H1 (cell line): ENCODE measurements around the gene ANO2. TPM values are rescaled to one million over a fixed set of nuclear protein-coding genes. Genes with fewer than 3 reads are reported as not detected.

ENCODE experiments used
- CTCF ChIA-PET: fragments of 300-600 bp; sonication (Branson Sonifier 250); formaldehyde crosslinking; loops from one replicate; lab custom pipeline; 2021; ENCODE audit not compliant: partially characterized antibody; lab: Charles Lee
- POLR2A ChIA-PET: fragments of 300-600 bp; sonication (Branson Sonifier 250); formaldehyde crosslinking; loops from one replicate; lab custom pipeline; 2021; ENCODE audit warnings: inconsistent platforms; ENCODE audit not compliant: partially characterized antibody; lab: Charles Lee
- DNase-seq, 2 experiments: peaks; one replicate each; pipeline versions ENCODE4 v3.0.0 to v3.0.0-alpha.2; 2010 to 2022; ENCODE audit warnings: low spot score in 2 of 2, low read depth in 1 of 2, mixed read lengths in 1 of 2
- FAIRE-seq: peaks from 2 replicates; lab custom pipeline; 2011; peaks lifted over from hg19 to GRCh38; lab: Jason Lieb, UNC
- H2AFZ ChIP-seq: 2 replicates; pipeline ENCODE4 v1.8.1; 2012; ENCODE audit warnings: low read length, inconsistent platforms
- H2AK5ac ChIP-seq: 2 replicates; pipeline ENCODE4 v1.6.1; 2013; ENCODE audit warnings: low read depth, low read length
- H2BK120ac ChIP-seq: replicated peaks from 2 replicates; pipeline ENCODE3; 2013; ENCODE audit warnings: low read depth, low read length, inconsistent platforms
- H2BK12ac ChIP-seq: 2 replicates; pipeline ENCODE4 v1.6.1; 2013; ENCODE audit warnings: low read depth, low read length
- H2BK15ac ChIP-seq: 2 replicates; pipeline ENCODE4 v1.6.1; 2013; ENCODE audit warnings: low read length
- H2BK20ac ChIP-seq: 2 replicates; pipeline ENCODE4 v1.6.1; 2013; ENCODE audit warnings: low read length
- H2BK5ac ChIP-seq: 2 replicates; pipeline ENCODE4 v1.6.1; 2013; ENCODE audit warnings: low read depth, low read length
- H3K14ac ChIP-seq: 2 replicates; pipeline ENCODE4 v1.6.1; 2013; ENCODE audit warnings: inconsistent platforms; ENCODE audit not compliant: insufficient read length
- H3K18ac ChIP-seq: 2 replicates; pipeline ENCODE4 v1.6.1; 2013; ENCODE audit warnings: low read length; ENCODE audit errors: extremely low read depth
- H3K23ac ChIP-seq: 2 replicates; pipeline ENCODE4 v1.6.1; 2013; ENCODE audit warnings: inconsistent platforms; ENCODE audit not compliant: insufficient read length
- H3K23me2 ChIP-seq: 2 replicates; pipeline ENCODE4 v1.6.1; 2013; ENCODE audit warnings: low read depth, low read length
- H3K27ac ChIP-seq: 2 replicates; pipeline ENCODE4 v1.6.1; 2011; ENCODE audit warnings: low read depth, low read length, inconsistent platforms
- H3K27me3 ChIP-seq, 4 experiments: replicated peaks in 1 of 4; 1 replicate in 1 of 4; 2 replicates in 3 of 4; pipeline versions ENCODE4 v1.6.1 to v1.8.1; 2011 to 2013; ENCODE audit warnings: low read length in 3 of 4, mild to moderate bottlenecking in 3 of 4, inconsistent platforms in 2 of 4, mixed read lengths in 2 of 4, moderate library complexity in 1 of 4; ENCODE audit not compliant: control insufficient read depth in 3 of 4, insufficient read depth in 3 of 4; ENCODE audit errors: extremely low read depth in 1 of 4
- H3K36me3 ChIP-seq, 4 experiments: 2 replicates each; pipeline versions ENCODE4 v1.6.1 to v1.8.1; 2011 to 2013; ENCODE audit warnings: mild to moderate bottlenecking in 4 of 4, low read length in 3 of 4, moderate library complexity in 2 of 4, control low read depth in 1 of 4, inconsistent platforms in 1 of 4; ENCODE audit not compliant: insufficient read depth in 4 of 4, control insufficient read depth in 2 of 4
- H3K4ac ChIP-seq: replicated peaks from 2 replicates; pipeline ENCODE3; 2013; ENCODE audit warnings: low read length, low read depth, mixed read lengths, inconsistent platforms; ENCODE audit not compliant: insufficient read length
- H3K4me1 ChIP-seq, 4 experiments: replicated peaks in 1 of 4; 1 replicate in 1 of 4; 2 replicates in 3 of 4; pipeline versions ENCODE4 v1.6.1 to v1.8.1; 2011 to 2013; ENCODE audit warnings: low read length in 3 of 4, inconsistent platforms in 2 of 4, mixed read lengths in 1 of 4; ENCODE audit not compliant: insufficient read depth in 4 of 4, control insufficient read depth in 3 of 4
- H3K4me2 ChIP-seq, 2 experiments: 2 replicates each; pipeline versions ENCODE4 v1.6.1 to v1.8.1; 2011 to 2013; ENCODE audit warnings: low read depth in 2 of 2, low read length in 2 of 2, control low read depth in 1 of 2, inconsistent platforms in 1 of 2, mild to moderate bottlenecking in 1 of 2; ENCODE audit not compliant: insufficient read depth in 1 of 2
- H3K4me3 ChIP-seq, 4 experiments: fragments of 200-600, 300-600 bp in 1 of 4; sonication (generic), shearing (Covaris generic), sonication (Bioruptor Twin) in 1 of 4; 2 replicates each; pipeline versions ENCODE4 v1.5.1 to v1.8.1; 2011 to 2016; ENCODE audit warnings: low read length in 4 of 4, low read depth in 3 of 4, control low read depth in 2 of 4, inconsistent platforms in 2 of 4, mild to moderate bottlenecking in 2 of 4, mixed read lengths in 1 of 4, moderate library complexity in 1 of 4; ENCODE audit not compliant: insufficient read depth in 2 of 4; ENCODE audit errors: extremely low read depth in 1 of 4
- H3K56ac ChIP-seq: replicated peaks from 2 replicates; pipeline ENCODE3; 2013; ENCODE audit warnings: low read depth, mild to moderate bottlenecking, mixed read lengths, low read length, inconsistent platforms; ENCODE audit not compliant: insufficient read length
- H3K79me1 ChIP-seq: 2 replicates; pipeline ENCODE4 v1.6.1; 2013; ENCODE audit warnings: low read depth, low read length, control low read depth
- H3K79me2 ChIP-seq, 2 experiments: 2 replicates each; pipeline versions ENCODE4 v1.6.1 to v1.8.1; 2012 to 2013; ENCODE audit warnings: low read length in 2 of 2, mild to moderate bottlenecking in 2 of 2, inconsistent platforms in 1 of 2; ENCODE audit not compliant: insufficient read depth in 2 of 2, control insufficient read depth in 1 of 2
- H3K9ac ChIP-seq, 4 experiments: replicated peaks in 1 of 4; 1 replicate in 1 of 4; 2 replicates in 3 of 4; pipeline versions ENCODE4 v1.6.1 to v1.8.1; 2011 to 2013; ENCODE audit warnings: low read depth in 3 of 4, low read length in 3 of 4, control low read depth in 2 of 4, mild to moderate bottlenecking in 2 of 4, moderate library complexity in 2 of 4, inconsistent platforms in 1 of 4; ENCODE audit errors: extremely low read depth in 1 of 4
- H3K9me3 ChIP-seq, 2 experiments: 2 replicates each; pipeline versions ENCODE4 v1.6.1 to v1.8.1; 2012 to 2013; ENCODE audit warnings: mild to moderate bottlenecking in 2 of 2, moderate library complexity in 2 of 2, control low read depth in 1 of 2, inconsistent platforms in 1 of 2, low read depth in 1 of 2, low read length in 1 of 2, mixed read lengths in 1 of 2; ENCODE audit not compliant: insufficient read depth in 2 of 2
- H4K20me1 ChIP-seq, 2 experiments: replicated peaks in 1 of 2; 2 replicates each; pipeline versions ENCODE3 to v1.8.1; 2011 to 2013; ENCODE audit warnings: inconsistent platforms in 2 of 2, low read length in 2 of 2, mild to moderate bottlenecking in 1 of 2; ENCODE audit not compliant: insufficient read depth in 2 of 2, control insufficient read depth in 1 of 2
- H4K5ac ChIP-seq: 2 replicates; pipeline ENCODE4 v1.6.1; 2013; ENCODE audit warnings: low read length, low read depth, mixed read lengths, inconsistent platforms; ENCODE audit not compliant: insufficient read length
- H4K8ac ChIP-seq: 2 replicates; pipeline ENCODE4 v1.8.0; 2013; ENCODE audit warnings: mild to moderate bottlenecking, moderate library complexity, low read length, inconsistent platforms; ENCODE audit not compliant: insufficient read depth; ENCODE audit errors: extremely low read depth
- H4K91ac ChIP-seq: replicated peaks from 2 replicates; pipeline ENCODE3; 2013; ENCODE audit warnings: low read length, mixed read lengths, inconsistent platforms; ENCODE audit not compliant: insufficient read length
- WGBS, 2 experiments: shearing (Covaris generic) in 1 of 2; methylation state at CpG; one replicate each; pipeline versions ENCODE4 v1.1.6 to v1.1.7; 2013 to 2015; ENCODE audit warnings: low lambda C conversion rate in 2 of 2, mixed read lengths in 2 of 2, inconsistent platforms in 1 of 2, low coverage in 1 of 2, missing lambda C conversion rate in 1 of 2; ENCODE audit not compliant: insufficient replicate concordance in 2 of 2, insufficient coverage in 1 of 2, insufficient read length in 1 of 2; ENCODE audit errors: extremely low coverage in 1 of 2, missing lambda C conversion rate in 1 of 2; 5-methylcytosine and 5-hydroxymethylcytosine counted together
- polyA plus RNA-seq, 7 experiments: library from polyadenylated mRNA; depleted of rRNA in 3 of 7; stranded (reverse) in 5 of 7; unstranded in 2 of 7; fragments of >200 nt in 5 of 7; fragments of 200-250 nt in 2 of 7; gene quantifications; 1 replicate in 5 of 7; 2 replicates in 1 of 7; 4 replicates in 1 of 7; pipeline versions ENCODE4 v1.2.1 to v1.2.3, GENCODE V29; 2011 to 2013; ENCODE audit warnings: missing spikeins in 2 of 7, mixed read lengths in 2 of 7
- total RNA-seq: library from RNA; stranded (reverse); fragmentation: NEBNext Ultra II Directional; extraction: Animal tissue kit (Norgen Biotek cat#: 25700); gene quantifications from 2 replicates; pipeline ENCODE4 v1.2.1, GENCODE V29; 2021

Gene ANO2
- total and polyA plus RNA-seq, 2 of the 8 experiments (the other 6 are each of a cell fraction or from before 2014, with no cell fraction given): 1.9 to 5.5 TPM

DNA sequence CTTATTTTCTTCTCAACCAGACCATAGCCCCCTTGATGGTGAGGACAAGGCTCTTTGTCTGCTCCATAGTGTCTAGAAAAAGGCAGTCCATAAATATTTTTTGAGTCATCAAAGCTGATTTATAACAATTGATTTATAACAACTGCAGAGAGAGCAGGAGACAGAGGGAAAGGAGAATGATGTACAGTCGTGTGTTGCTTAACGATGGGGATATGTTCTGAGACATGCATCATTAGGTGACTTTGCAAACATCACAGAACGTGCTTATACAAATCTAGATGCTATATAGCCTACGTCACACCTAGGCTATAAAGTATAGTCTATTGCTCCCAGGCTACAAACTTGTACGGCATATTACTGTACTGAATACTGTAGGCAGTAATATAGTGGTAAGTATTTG is 369.8 kb downstream of the ANO2 start:
- Histone ChIP-seq H4K8ac (no peak overlapping the region), H4K91ac (no peak overlapping the region), H3K4me3 (no peak overlapping the region), H3K14ac (no peak overlapping the region), H3K4ac (no peak overlapping the region), H2AK5ac (no peak overlapping the region), H3K18ac (no peak overlapping the region), H2BK15ac (no peak overlapping the region), H4K20me1 (no peaks in the 10 kb centered on the region), H3K23me2 (no peaks in the 10 kb centered on the region; the same call in 1 of the 2 replicates), H2BK20ac (no peak overlapping the region), H2AFZ (no peak overlapping the region), H3K4me2 (no peak overlapping the region), H3K79me1 (no peaks in the 10 kb centered on the region; the same call in 1 of the 2 replicates), H3K9me3 (no peaks in the 10 kb centered on the region), H3K27me3 (no peaks in the 10 kb centered on the region), H2BK12ac (no peak overlapping the region), H2BK5ac (no peak overlapping the region), H3K79me2 (no peaks in the 10 kb centered on the region), H3K9ac (no peak overlapping the region), H3K56ac (no peak overlapping the region), H2BK120ac (no peak overlapping the region), H3K27ac (no peak overlapping the region), H4K5ac (no peak overlapping the region), H3K23ac (no peak overlapping the region), H3K36me3 (no peaks in the 10 kb centered on the region), H3K4me1 (no peaks in the 10 kb centered on the region)
- WGBS, 2 experiments: 79% methylated on average over 5 of the region's 5 CpGs; no CpG with 5 or more reads in 1 of the 2 experiments
- CTCF ChIA-PET: interaction anchor here (1.3 to 3.6 kb wide), 3 partner anchors 9 to 133 kb away, joined by 4 to 9 read pairs (median 4); no protein-coding TSS in a partner anchor
- FAIRE-seq: no peak
- no peak for DNase-seq
- POLR2A ChIA-PET: no interaction called here
